ENCODE data around the gene CFAP410.

CFAP410 gene

GRCh38 chr21:44337941-44338895 is 972 bp downstream of the CFAP410 start:
- peak overlapping the region; percentile 65 for H3K27ac ChIP-seq
- H3K9ac ChIP-seq: no peak overlapping the region
- H3K4me3 ChIP-seq (ENCODE audit: low read depth, low read length): peak overlapping the region; percentile 53

GRCh38 chr21:44337449-44337848 is 1.7 kb downstream of the CFAP410 start:
- no peak overlapping the region for H2AFZ ChIP-seq
- H3K4me2 ChIP-seq (ENCODE audit: low read length): no peak overlapping the region
- no peak for TF ChIP-seq CTCF (IDR thresholded peaks at IDR 0.05)
- H3K27ac ChIP-seq: no peak overlapping the region
- H3K9ac ChIP-seq: no peak overlapping the region
- peaks cover 7% of the 10 kb centered on the region for H3K4me1 ChIP-seq
- H3K79me2 ChIP-seq: no peaks in the 10 kb centered on the region
- H3K9me3 ChIP-seq (ENCODE audit: control insufficient read depth, low read length): no peaks in the 10 kb centered on the region
- H3K4me3 ChIP-seq (ENCODE audit: low read depth, low read length): no peak overlapping the region
- no peaks in the 10 kb centered on the region for H3K27me3 ChIP-seq (ENCODE audit: control insufficient read depth, insufficient read depth, low read length)
- H3K36me3 ChIP-seq (ENCODE audit: control insufficient read depth, insufficient read depth, low read length): no peaks in the 10 kb centered on the region

More at GRCh38 chr21:44337941-44338895, 972 bp downstream of the CFAP410 start:
- Histone ChIP-seq H3K4me2 (ENCODE audit: low read length) (peak overlapping the region; percentile 57), H3K9me3 (ENCODE audit: control insufficient read depth, low read length) (no peaks in the 10 kb centered on the region), H2AFZ (peak overlapping the region; percentile 73), H3K27me3 (ENCODE audit: control insufficient read depth, insufficient read depth, low read length) (no peaks in the 10 kb centered on the region), H3K36me3 (ENCODE audit: control insufficient read depth, insufficient read depth, low read length) (no peaks in the 10 kb centered on the region), H3K4me1 (peaks cover 8% of the 10 kb centered on the region), H3K79me2 (no peaks in the 10 kb centered on the region)
- TF ChIP-seq CTCF (IDR thresholded peaks at IDR 0.05): no peak

- no peak overlapping the region for H3K9ac ChIP-seq
- H3K4me3 ChIP-seq (ENCODE audit: low read depth, low read length): no peak overlapping the region
- H3K36me3 ChIP-seq (ENCODE audit: control insufficient read depth, insufficient read depth, low read length): no peaks in the 10 kb centered on the region
- H3K27me3 ChIP-seq (ENCODE audit: control insufficient read depth, insufficient read depth, low read length): no peaks in the 10 kb centered on the region
- H2AFZ ChIP-seq: no peak overlapping the region
- H3K79me2 ChIP-seq: no peaks in the 10 kb centered on the region
- H3K4me1 ChIP-seq: peaks cover 4% of the 10 kb centered on the region
- H3K4me2 ChIP-seq (ENCODE audit: low read length): no peak overlapping the region
- TF ChIP-seq CTCF (IDR thresholded peaks at IDR 0.05): no peak
- no peaks in the 10 kb centered on the region for H3K9me3 ChIP-seq (ENCODE audit: control insufficient read depth, low read length)
- H3K27ac ChIP-seq: no peak overlapping the region
These were observed 3.7 kb downstream of the CFAP410 start for GRCh38 chr21:44335266-44336059.

- no peak overlapping the region for H3K4me2 ChIP-seq (ENCODE audit: low read length)
- H3K9ac ChIP-seq: no peak overlapping the region
- no peak overlapping the region for H2AFZ ChIP-seq
- H3K9me3 ChIP-seq (ENCODE audit: control insufficient read depth, low read length): no peaks in the 10 kb centered on the region
- no peak overlapping the region for H3K4me3 ChIP-seq (ENCODE audit: low read depth, low read length)
- H3K36me3 ChIP-seq (ENCODE audit: control insufficient read depth, insufficient read depth, low read length): no peaks in the 10 kb centered on the region
- H3K27ac ChIP-seq: no peak overlapping the region
- H3K27me3 ChIP-seq (ENCODE audit: control insufficient read depth, insufficient read depth, low read length): no peaks in the 10 kb centered on the region
- no peaks in the 10 kb centered on the region for H3K79me2 ChIP-seq
- no peaks in the 10 kb centered on the region for H3K4me1 ChIP-seq
- no peak for TF ChIP-seq CTCF (IDR thresholded peaks at IDR 0.05)
These were observed 4.7 kb downstream of the CFAP410 start for GRCh38 chr21:44334329-44335030.
